HepG2 (cell line): Measurements from ENCODE around the gene NUAK1. TPM values are rescaled to one million over a fixed set of nuclear protein-coding genes. Genes with fewer than 3 reads are reported as not detected.

Experiments used
- ATAC-seq: fragments of 200-7000 bp; cut with Tn5 transposase; 3 replicates; pipeline ENCODE4 v1.9.1; 2020; ENCODE audit warnings: mild to moderate bottlenecking, moderate library complexity
- BruUV-seq: library from RNA; stranded (reverse); fragments of 400-500 nt; replicated peaks from 2 replicates; lab custom pipeline; 2021; lab: Mats Ljungman, UMichigan
- CTCF ChIA-PET: fragments of 300-600 bp; formaldehyde crosslinking; extraction: SDS; loops from one replicate; lab custom pipeline; 2021; ENCODE audit warnings: low total read pairs, inconsistent platforms, low intra/inter-chr PET ratio; lab: Yijun Ruan, JAX
- POLR2A ChIA-PET: fragments of 350-600 bp; sonication (Branson Sonifier 250); formaldehyde crosslinking; loops from one replicate; lab custom pipeline; 2020; ENCODE audit warnings: antibody characterized with exemption, inconsistent platforms; lab: Yijun Ruan, JAX
- DNase-seq: peaks from one replicate; pipeline ENCODE4 v3.0.0-alpha.2; 2015; ENCODE audit warnings: low spot score
- FAIRE-seq: peaks from 3 replicates; lab custom pipeline; 2011; peaks lifted over from hg19 to GRCh38; lab: Jason Lieb, UNC
- H2AFZ ChIP-seq: one replicate; pipeline ENCODE4 v1.6.1; 2011; ENCODE audit warnings: low read length, inconsistent platforms
- H3K27ac ChIP-seq: fragments of 300-600 bp; 3 replicates; pipeline ENCODE4 v1.8.0; 2011; ENCODE audit warnings: mixed run types, mild to moderate bottlenecking, mixed read lengths, low read length, inconsistent platforms; ENCODE audit not compliant: insufficient read depth; ENCODE audit errors: extremely low read length
- H3K27me3 ChIP-seq, 2 experiments: fragments of 200-600 bp in 1 of 2; 2 replicates in 1 of 2; 3 replicates in 1 of 2; pipeline versions ENCODE4 v1.6.0 to v1.8.0; 2011; ENCODE audit warnings: low read length in 2 of 2, mild to moderate bottlenecking in 2 of 2, moderate library complexity in 2 of 2, inconsistent platforms in 1 of 2; ENCODE audit not compliant: insufficient read depth in 2 of 2, control insufficient read depth in 1 of 2
- H3K36me3 ChIP-seq, 2 experiments: fragments of 200-600 bp in 1 of 2; replicated peaks in 1 of 2; 2 replicates in 1 of 2; 3 replicates in 1 of 2; pipeline versions ENCODE4 v1.5.1 to v1.8.0; 2011; ENCODE audit warnings: low read length in 2 of 2, inconsistent platforms in 1 of 2; ENCODE audit not compliant: insufficient read depth in 2 of 2, control insufficient read depth in 1 of 2
- H3K4me1 ChIP-seq: 2 replicates; pipeline ENCODE4 v1.5.1; 2012; ENCODE audit warnings: low read length, inconsistent platforms; ENCODE audit not compliant: insufficient read depth
- H3K4me2 ChIP-seq: 2 replicates; pipeline ENCODE4 v1.6.0; 2011; ENCODE audit warnings: low read depth, low read length, inconsistent platforms
- H3K4me3 ChIP-seq, 3 experiments: fragments of 200-600 bp in 1 of 3; sonication (generic), shearing (Covaris generic) in 1 of 3; replicated peaks in 1 of 3; 2 replicates each; pipeline ENCODE4 v1.5.1; 2011 to 2016; ENCODE audit warnings: low read length in 3 of 3, inconsistent platforms in 2 of 3, low read depth in 2 of 3, mild to moderate bottlenecking in 2 of 3, control low read depth in 1 of 3, mixed read lengths in 1 of 3; ENCODE audit not compliant: insufficient read depth in 1 of 3
- H3K79me2 ChIP-seq: one replicate; pipeline ENCODE4 v1.6.1; 2011; ENCODE audit warnings: low read length, inconsistent platforms; ENCODE audit not compliant: insufficient read depth
- H3K9ac ChIP-seq: 2 replicates; pipeline ENCODE4 v1.6.0; 2011; ENCODE audit warnings: mild to moderate bottlenecking, low read depth, low read length, inconsistent platforms; ENCODE audit not compliant: insufficient read depth
- H3K9me3 ChIP-seq: 2 replicates; pipeline ENCODE4 v1.5.1; 2012; ENCODE audit warnings: mild to moderate bottlenecking, low read length
- H4K20me1 ChIP-seq: 2 replicates; pipeline ENCODE4 v1.6.0; 2011; ENCODE audit warnings: inconsistent platforms, mild to moderate bottlenecking, low read length, moderate library complexity; ENCODE audit not compliant: insufficient read depth
- CTCF ChIP-seq: sonication (generic); formaldehyde crosslinking; IDR thresholded peaks from 2 replicates; pipeline ENCODE4 v1.5.0; 2020; ENCODE audit warnings: mild to moderate bottlenecking, missing genetic modification reagents, moderate library complexity
- FOXM1 ChIP-seq: sonication (generic); formaldehyde crosslinking; IDR thresholded peaks from 2 replicates; pipeline ENCODE4 v1.5.0; 2020; ENCODE audit warnings: missing genetic modification reagents
- GZF1 ChIP-seq: sonication (generic); formaldehyde crosslinking; IDR thresholded peaks from 2 replicates; pipeline ENCODE4 v1.5.1; 2020; ENCODE audit warnings: mild to moderate bottlenecking, missing genetic modification reagents
- HDAC6 ChIP-seq: fragments of 200-600 bp; sonication (generic); IDR thresholded peaks from 2 replicates; pipeline ENCODE4 v1.7.0; 2017; ENCODE audit warnings: mild to moderate bottlenecking, antibody characterized with exemption, low read length, low read depth
- IKZF4 ChIP-seq: sonication (generic); formaldehyde crosslinking; IDR thresholded peaks from 2 replicates; pipeline ENCODE4 v1.5.1; 2020; ENCODE audit warnings: borderline replicate concordance, mild to moderate bottlenecking, low read depth, missing genetic modification reagents; ENCODE audit errors: not compliant biosample characterization
- KLF11 ChIP-seq: IDR thresholded peaks from 2 replicates; pipeline ENCODE4 v1.6.1; 2016; ENCODE audit warnings: missing compliant biosample characterization
- PBX2 ChIP-seq: IDR thresholded peaks from 2 replicates; pipeline ENCODE4 v1.6.1; 2016; ENCODE audit warnings: control low read depth
- PLRG1 ChIP-seq: fragments of 450-650 bp; conservative IDR thresholded peaks from 2 replicates; pipeline ENCODE4 v1.6.1; 2016
- REPIN1 ChIP-seq: sonication (generic); formaldehyde crosslinking; IDR thresholded peaks from 2 replicates; pipeline ENCODE4 v1.8.0; 2022; ENCODE audit warnings: missing genetic modification reagents, low read depth, mild to moderate bottlenecking, borderline replicate concordance
- SRSF4 ChIP-seq: fragments of 200-400 bp; formaldehyde crosslinking; IDR thresholded peaks from one replicate; pipeline ENCODE4 v1.6.1; 2018; ENCODE audit warnings: mild to moderate bottlenecking, low read depth, low read length, moderate library complexity; ENCODE audit not compliant: poor library complexity, severe bottlenecking
- ZMYM4 ChIP-seq: sonication (generic); formaldehyde crosslinking; IDR thresholded peaks from 2 replicates; pipeline ENCODE4 v1.8.1; 2023; ENCODE audit warnings: mild to moderate bottlenecking, missing genetic modification reagents
- ZNF543 ChIP-seq: sonication (generic); formaldehyde crosslinking; IDR thresholded peaks from 2 replicates; pipeline ENCODE4 v1.4.0; 2020; ENCODE audit warnings: mild to moderate bottlenecking, missing genetic modification reagents
- ZNF574 ChIP-seq: sonication (generic); formaldehyde crosslinking; IDR thresholded peaks from 2 replicates; pipeline ENCODE4 v1.4.0; 2020; ENCODE audit warnings: missing genetic modification reagents
- ZNF746 ChIP-seq: sonication (generic); formaldehyde crosslinking; IDR thresholded peaks from 2 replicates; pipeline ENCODE4 v1.8.0; 2022; ENCODE audit warnings: mild to moderate bottlenecking, missing genetic modification reagents
- ZNF83 ChIP-seq: sonication (generic); formaldehyde crosslinking; IDR thresholded peaks from 2 replicates; pipeline ENCODE4 v1.4.0; 2020; ENCODE audit warnings: missing genetic modification reagents, mild to moderate bottlenecking, borderline replicate concordance
- WGBS: methylation state at CpG from one replicate; pipeline ENCODE4 v1.1.6; 2017; ENCODE audit warnings: low lambda C conversion rate; 5-methylcytosine and 5-hydroxymethylcytosine counted together
- in situ Hi-C: cut with HindIII; loops from 2 replicates; pipeline ENCODE4 v1.10.0; 2017; ENCODE audit warnings: low pct_unique_long_range_greater_than_20kb; ENCODE audit not compliant: extremely low pct_ligation_motif_present
- intact Hi-C: fragments of 100-400 bp; cut with micrococcal nuclease; formaldehyde crosslinking; loops from one replicate; pipeline ENCODE4 v1.10.0; 2022; ENCODE audit not compliant: unreplicated experiment
- polyA plus RNA-seq, 8 experiments: library from polyadenylated mRNA; depleted of rRNA in 3 of 8; stranded (reverse) in 7 of 8; unstranded in 1 of 8; fragments of >200 nt; fragmentation: Illumina TruSeq in 4 of 8; extraction: Trizol in 4 of 8; gene quantifications; 2 replicates each; pipeline versions ENCODE4 v1.2.1 to v1.2.3, GENCODE V29; 2011 to 2016; ENCODE audit warnings: low read depth in 4 of 8, missing spikeins in 1 of 8, mixed read lengths in 1 of 8; ENCODE audit not compliant: insufficient read depth in 1 of 8
- total RNA-seq, 5 experiments: library from RNA; depleted of rRNA; stranded (reverse); fragments of >200 nt; fragmentation: Illumina TruSeq; extraction: Trizol; gene quantifications; 2 replicates each; pipeline ENCODE4 v1.2.3, GENCODE V29; 2016; ENCODE audit warnings: low read depth in 1 of 5

The NUAK1 gene
- total and polyA plus RNA-seq, 2 of the 13 experiments (the other 11 are each of a cell fraction or from before 2014, with no cell fraction given), result 1.7 to 1.9 TPM

GRCh38 chr12:106062693-106063092 lies 76.1 kb downstream of the NUAK1 start (continued):
- TF ChIP-seq CTCF (CRISPR knock-in tag) (no peak), SRSF4 (no peak), GZF1 (CRISPR knock-in tag) (no peak), ZNF83 (CRISPR knock-in tag) (no peak), FOXM1 (CRISPR knock-in tag) (no peak), IKZF4 (no peak), REPIN1 (CRISPR knock-in tag) (no peak), PLRG1 (no peak), HDAC6 (no peak), ZNF543 (CRISPR knock-in tag) (no peak), KLF11 (CRISPR knock-in tag) (no peak)
- TF ChIP-seq, all 625 proteins: peak for 0

- intact Hi-C loops (no loop called here), in situ Hi-C loops (no loop called here)
- Histone ChIP-seq H3K79me2 (no peaks in the 10 kb centered on the region), H3K9ac (no peak overlapping the region), H3K4me1 (no peaks in the 10 kb centered on the region), H3K36me3 (no peaks in the 10 kb centered on the region), H3K4me2 (no peak overlapping the region), H3K27ac (no peak overlapping the region), H3K9me3 (no peaks in the 10 kb centered on the region), H2AFZ (no peak overlapping the region), H4K20me1 (no peaks in the 10 kb centered on the region), H3K4me3 (no peak overlapping the region), H3K27me3 (no peaks in the 10 kb centered on the region)
- POLR2A ChIA-PET, result no interaction called here
- 31% methylated on average over 3 of the region's 4 CpGs for WGBS
- no TSS peak for BruUV-seq
- FAIRE-seq, result no peak
- CTCF ChIA-PET, result no interaction called here
- peak; percentile 31; the same call in 1 of the 3 replicates for ATAC-seq
- DNase-seq, result no peak
- TF ChIP-seq PBX2 (CRISPR knock-in tag), result no peak
- no peak for TF ChIP-seq ZNF574 (CRISPR knock-in tag)
- no peak for TF ChIP-seq ZMYM4
- no peak for TF ChIP-seq ZNF746 (CRISPR knock-in tag)
Observed at GRCh38 chr12:106058256-106059182, 80.2 kb downstream of the NUAK1 start.
